Muscle of back (tissue), 13 donors: ENCODE results near the gene PBRM1. TPM values are rescaled to one million over a fixed set of nuclear protein-coding genes. Genes with fewer than 3 reads are reported as not detected.
A peak's percentile ranks its signal among the peaks of the same experiment; 100 is the strongest.
"Not testable (repeated sequence)": the region's sequence is repeated elsewhere in the genome, so short reads cannot be mapped to it uniquely, and the experiment has no call there.

ENCODE experiments used
- DNase-seq, 3 donors: peaks; one replicate each; pipeline versions ENCODE4 v3.0.0 to v3.0.0-alpha.2; 2013
- long read RNA-seq, 9 donors: transcript quantifications; one replicate each; lab custom pipeline, GENCODE V29; 2026
- polyA plus RNA-seq, 10 donors: library from polyadenylated mRNA; unstranded; fragments of 120-200 nt; gene quantifications; one replicate each; pipeline ENCODE4 v1.2.1, GENCODE V29; 2013; ENCODE audit not compliant: insufficient read length in 10 of 10

PBRM1 gene
- polyA plus RNA-seq, result 10 to 100 TPM; 38.1 to 62.2 (median 46.3) TPM
- long read RNA-seq, donor 1, partial matches to known transcripts, result 58 of 72 reads
- long read RNA-seq, donor 1, other reads (novel, unspliced or antisense), result 12 of 72 reads
- long read RNA-seq, donor 2, partial matches to known transcripts, result 107 of 107 reads
- long read RNA-seq, donor 2, other reads (novel, unspliced or antisense), result 0 of 107 reads
- long read RNA-seq, donor 3, result 0 reads
- long read RNA-seq, donor 4, partial matches to known transcripts, result 62 of 78 reads
- long read RNA-seq, donor 4, other reads (novel, unspliced or antisense), result 16 of 78 reads
- long read RNA-seq, donor 5, partial matches to known transcripts, result 289 of 316 reads
- long read RNA-seq, donor 5, other reads (novel, unspliced or antisense), result 26 of 316 reads
- long read RNA-seq, donor 6, partial matches to known transcripts, result 385 of 425 reads
- long read RNA-seq, donor 6, other reads (novel, unspliced or antisense), result 39 of 425 reads
- long read RNA-seq, donor 7, partial matches to known transcripts, result 36 of 70 reads
- long read RNA-seq, donor 7, other reads (novel, unspliced or antisense), result 34 of 70 reads
- long read RNA-seq, donor 8, partial matches to known transcripts, result 51 of 86 reads
- long read RNA-seq, donor 8, other reads (novel, unspliced or antisense), result 34 of 86 reads
- long read RNA-seq, donor 9, result 0 reads

DNA sequence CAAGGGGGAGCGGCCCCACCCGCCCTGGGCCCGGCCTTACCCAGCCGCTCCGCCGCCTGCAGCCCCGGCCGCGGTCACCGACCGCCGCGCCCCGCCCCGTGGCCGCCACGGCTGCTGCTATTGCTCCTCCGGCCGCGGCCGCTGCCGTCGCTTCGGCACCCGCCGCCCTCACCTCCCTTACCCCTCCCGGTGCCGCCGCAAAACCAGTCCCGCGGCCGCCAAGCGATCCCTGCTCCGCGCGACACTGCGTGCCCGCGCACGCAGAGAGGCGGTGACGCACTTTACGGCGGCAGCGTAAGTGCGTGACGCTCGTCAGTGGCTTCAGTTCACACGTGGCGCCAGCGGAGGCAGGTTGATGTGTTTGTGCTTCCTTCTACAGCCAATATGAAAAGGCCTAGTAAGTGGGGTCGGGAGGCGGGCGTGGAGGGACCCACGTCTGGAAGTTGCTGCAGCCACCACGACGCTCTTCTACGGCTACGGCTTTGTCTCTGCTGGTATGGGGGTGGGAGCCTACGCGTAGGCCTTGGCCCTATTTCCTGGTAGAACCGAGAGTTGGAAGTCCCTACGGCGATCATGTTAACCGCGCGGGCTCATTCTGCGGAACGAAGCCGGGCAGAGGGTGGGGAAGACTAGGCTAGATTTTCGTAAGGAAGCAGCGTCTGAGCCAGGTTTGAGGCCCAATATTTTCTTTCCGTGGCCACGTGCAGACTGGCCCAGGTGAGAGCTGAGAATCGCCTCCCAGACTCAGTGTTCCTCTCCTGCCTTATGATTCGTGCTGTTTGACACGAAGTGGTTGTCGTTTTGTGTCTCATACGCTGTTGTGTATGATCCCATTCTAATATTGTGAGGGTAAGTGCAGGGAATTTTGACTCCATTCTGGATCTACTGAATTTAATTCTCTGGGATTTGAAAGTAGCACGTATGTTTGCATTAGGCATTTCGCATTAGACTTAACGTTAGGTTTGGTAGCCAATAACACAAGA lies at the start of gene PBRM1, which contains the start of gene GNL3:
TSS of gene PBRM1 (minus strand) at position 205 of the 983 bp plus-strand sequence.
TSS of gene GNL3 (plus strand) at position 324 of the 983 bp plus-strand sequence. CDS start at position 385, 61 bp downstream.
- peak; percentile 97 to 99 (median 98) for DNase-seq

DNA sequence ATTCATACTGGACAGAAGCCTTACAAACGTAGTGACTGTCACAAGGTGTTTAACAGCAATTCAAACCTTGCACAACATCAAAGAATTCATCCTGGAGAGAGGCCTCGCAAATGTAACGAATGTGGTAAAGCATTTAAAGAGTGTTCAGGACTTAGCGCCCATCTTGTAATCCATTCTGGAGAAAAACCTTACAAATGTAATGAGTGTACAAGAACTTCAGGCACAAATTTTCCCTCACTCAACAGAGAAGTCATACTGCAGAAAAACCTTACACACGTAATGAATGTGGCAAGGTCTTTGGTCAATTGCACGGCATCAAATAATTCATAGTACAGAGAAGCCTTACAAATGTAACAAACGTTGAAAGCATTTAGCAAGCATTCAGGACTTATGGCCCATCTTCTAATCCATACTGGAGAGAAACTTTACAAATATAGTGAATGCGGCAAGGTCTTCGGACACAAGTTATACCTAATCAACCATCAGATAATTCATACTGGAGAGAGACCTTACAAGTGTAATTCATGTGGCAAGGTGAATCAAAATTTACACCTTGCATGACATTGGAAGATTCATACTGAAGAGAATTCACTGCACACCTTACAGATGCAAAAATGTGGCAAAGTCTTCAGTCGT lies 47.7 kb upstream of the PBRM1 start:
- DNase-seq, result no peak

DNA sequence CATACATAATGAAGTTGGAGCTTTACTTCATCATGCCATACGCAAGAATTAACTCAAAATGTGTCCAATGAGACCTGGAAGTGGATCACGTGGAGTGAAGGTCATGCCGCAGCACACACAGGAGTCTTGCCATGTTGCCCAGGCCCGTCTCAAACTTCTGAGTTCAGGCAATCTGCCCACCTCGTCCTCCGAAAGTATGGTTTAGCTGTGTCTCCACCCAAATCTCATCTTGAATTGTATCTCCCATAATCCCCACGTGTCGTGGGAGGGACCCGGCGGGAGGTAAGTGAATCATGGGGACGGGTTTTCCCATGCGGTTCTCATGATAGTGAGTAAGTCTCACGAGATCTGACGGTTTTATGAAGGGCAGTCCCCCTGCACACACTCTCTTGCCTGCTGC lies 45.9 kb upstream of the PBRM1 start:
- DNase-seq, result no peak

GRCh38 chr3:52730681-52731080 lies 45.0 kb upstream of the PBRM1 start:
- DNase-seq, result no peak

DNA sequence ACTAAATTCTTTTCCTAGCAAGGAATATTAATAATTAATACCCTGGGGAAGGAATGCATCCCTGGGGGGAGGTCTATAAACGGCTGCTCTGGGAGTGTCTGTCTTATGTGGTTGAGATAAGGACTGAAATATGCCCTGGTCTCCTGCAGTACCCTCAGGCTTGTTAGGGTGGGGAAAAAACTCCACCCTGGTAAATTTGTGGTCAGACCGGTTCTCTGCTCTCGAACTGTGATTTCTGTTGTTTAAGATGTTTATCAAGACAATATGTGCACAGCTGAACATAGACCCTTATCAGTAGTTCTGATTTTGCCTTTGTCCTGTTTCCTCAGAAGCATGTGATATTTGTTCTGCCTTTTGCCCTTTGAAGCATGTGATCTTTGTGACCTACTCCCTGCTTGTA lies 43.0 kb upstream of the PBRM1 start:
- DNase-seq, result not testable (repeated sequence)

GRCh38 chr3:52724511-52724910 lies 38.8 kb upstream of the PBRM1 start:
- DNase-seq, result no peak

GRCh38 chr3:52723935-52724334 lies 38.2 kb upstream of the PBRM1 start:
- no peak for DNase-seq

DNA sequence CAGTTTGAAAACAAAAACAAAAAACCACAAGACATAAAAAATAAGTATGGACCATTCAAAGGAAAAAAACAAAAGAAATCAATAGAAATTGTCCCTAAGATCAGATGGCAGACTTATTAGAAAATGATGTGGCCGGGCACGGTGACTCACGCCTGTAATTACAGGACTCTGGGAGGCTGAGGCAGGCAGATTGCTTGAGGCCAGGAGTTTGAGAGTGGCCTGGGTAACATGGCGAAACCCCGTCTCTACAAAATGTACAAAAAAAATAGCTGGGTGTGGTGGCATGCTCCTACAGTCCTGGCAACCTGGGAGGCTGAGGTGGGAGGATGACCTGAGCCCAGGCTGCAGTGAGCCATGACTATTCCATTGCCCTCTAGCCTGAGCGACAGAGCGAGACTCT lies 36.8 kb upstream of the PBRM1 start:
- DNase-seq, result no peak

- DNase-seq, result no peak
Measured at GRCh38 chr3:52721730-52722008, 36.0 kb upstream of the PBRM1 start.

GRCh38 chr3:52721002-52721729 lies 35.5 kb upstream of the PBRM1 start:
- peak in 1 of 3 donors; percentile 27 for DNase-seq

GRCh38 chr3:52719618-52720017 lies 33.9 kb upstream of the PBRM1 start:
- DNase-seq, result no peak

GRCh38 chr3:52715714-52716305 lies 30.1 kb upstream of the PBRM1 start:
- no peak for DNase-seq

DNA sequence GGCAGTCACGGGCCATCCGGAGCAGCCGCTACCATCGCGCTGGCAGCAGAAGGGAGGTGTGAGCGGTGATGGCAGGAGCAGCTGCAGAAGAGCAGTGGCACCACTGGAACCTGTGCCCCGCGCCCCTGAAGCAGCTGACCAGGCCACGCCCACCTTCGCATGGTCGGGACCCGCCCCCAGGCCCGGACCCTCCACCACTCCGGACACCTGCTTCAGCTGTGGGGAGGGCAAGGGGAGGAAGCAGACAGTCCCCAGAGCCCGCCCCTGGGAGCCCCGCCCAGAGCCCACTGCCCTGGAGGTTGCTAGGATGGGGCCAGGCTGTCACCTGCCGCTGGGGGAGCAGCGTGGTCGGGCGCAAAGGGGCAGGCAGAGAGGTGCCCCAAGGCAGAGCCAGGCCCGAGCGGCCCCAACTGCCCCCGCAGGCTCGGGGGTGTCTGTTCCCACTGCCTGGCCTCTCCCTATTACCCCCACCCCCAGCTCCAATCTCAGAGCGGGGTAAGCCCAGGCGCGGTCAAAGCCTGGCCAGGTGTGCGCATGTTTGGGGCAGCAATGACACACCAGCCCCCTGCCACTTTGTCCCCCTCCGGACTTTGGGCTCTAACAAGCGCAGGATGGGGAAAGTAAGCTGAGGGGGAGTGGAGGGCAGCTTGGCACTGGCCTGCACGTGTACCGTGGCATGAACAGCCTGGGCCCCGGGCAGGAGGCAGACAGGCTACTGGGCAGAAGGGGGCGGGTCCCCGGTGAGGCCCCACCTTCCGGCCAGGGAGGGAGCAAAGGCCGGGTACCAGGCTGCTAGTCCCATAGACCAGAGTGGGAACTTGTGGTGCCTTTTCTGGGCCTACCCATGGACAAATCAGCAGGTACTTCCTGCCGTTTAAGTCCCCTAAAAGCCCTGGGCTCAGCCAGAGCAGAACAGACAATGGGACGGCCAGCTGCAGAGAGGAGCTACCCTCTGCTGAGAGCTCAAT lies 28.9 kb upstream of the PBRM1 start:
- DNase-seq, result peak in 1 of 3 donors; percentile 20

- no peak for DNase-seq
Measured at GRCh38 chr3:52712291-52713212, 26.8 kb upstream of the PBRM1 start.

DNA sequence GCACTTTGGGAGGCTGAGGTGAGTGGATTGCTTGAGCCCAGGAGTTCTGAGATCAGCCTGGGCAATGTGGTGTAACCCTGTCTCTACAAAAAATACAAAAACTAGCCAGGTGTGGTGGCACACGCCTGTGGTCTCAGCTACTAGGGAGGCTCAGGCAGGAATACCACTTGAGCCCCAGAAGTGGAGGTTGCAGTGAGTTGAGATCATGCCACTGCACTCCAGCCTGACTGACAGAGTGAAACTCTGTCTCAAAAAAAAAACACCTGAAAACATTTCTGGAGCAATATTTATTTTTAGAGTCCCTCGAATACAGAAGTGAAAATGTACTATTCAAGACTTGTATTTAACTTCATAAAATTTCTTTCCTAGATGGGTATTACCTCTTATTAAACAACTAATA lies 24.8 kb upstream of the PBRM1 start:
- DNase-seq, result no peak

GRCh38 chr3:52707585-52707984 lies 21.9 kb upstream of the PBRM1 start:
- no peak for DNase-seq

DNA sequence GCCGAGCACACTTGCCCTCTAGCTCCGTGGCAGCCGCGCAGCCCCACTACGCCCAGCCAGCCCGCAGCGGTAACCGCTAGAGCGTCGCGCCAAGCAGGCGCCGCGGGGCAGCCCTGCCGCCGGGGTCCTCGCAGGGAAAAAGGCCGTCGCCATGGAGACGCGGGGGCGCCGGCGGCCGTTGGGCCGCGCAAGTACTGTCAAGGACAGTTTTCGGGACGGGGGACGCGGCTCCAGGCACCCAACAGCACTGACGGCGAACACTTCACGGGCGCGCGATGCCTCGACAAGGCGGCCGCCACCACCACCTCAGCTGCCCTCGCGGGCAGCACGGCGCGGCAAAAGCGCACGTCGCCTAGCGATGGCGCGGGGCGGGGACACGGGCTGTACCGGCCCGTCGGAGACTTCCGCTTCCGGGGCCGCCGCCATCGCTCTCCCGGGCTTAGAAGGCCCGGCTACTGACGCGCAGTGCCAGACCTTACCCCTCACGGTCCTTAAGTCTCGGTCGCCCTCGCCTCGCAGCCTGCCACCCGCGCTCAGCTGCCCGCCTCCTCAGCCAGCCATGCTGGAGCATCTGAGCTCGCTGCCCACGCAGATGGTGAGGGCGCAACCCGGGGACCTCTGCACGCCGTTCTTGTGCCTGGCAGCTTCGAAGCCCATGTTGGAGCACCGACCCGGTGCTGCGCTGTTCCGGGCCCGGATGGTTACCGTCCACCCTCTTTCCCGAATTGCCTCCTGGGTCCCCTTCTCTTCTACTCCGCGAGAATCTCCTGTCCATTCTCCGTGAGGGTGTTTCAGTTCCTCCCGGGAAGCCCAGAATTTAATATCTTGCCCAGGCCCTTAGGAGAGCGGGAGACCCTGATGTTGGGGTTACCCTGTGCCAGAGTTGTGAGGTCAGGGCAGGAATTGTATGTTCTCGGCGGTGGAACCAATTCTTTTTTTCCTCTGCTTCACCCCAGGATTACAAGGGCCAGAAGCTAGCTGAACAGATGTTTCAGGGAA lies 20.3 kb upstream of the PBRM1 start, which contains the start of the genes GLT8D1 and SPCS1:
TSS of gene GLT8D1 (minus strand) at position 104 of the 999 bp plus-strand sequence. CDS start 5,331 bp downstream, outside the sequence.
TSS of gene SPCS1 (plus strand) at position 419 of the 999 bp plus-strand sequence. CDS start at position 560, 141 bp downstream.
- peak; percentile 85 to 99 (median 95) for DNase-seq
